Stimulated activated CD4-positive, alpha-beta T cell treated with anti-CD3 and anti-CD28 coated beads, Interleukin-12 subunit alpha, Interleukin-12 subunit beta, amount 100 ng/mL, for 48 hours (primary cell): ENCODE measurements around the gene SPPL2B.

Source experiments
- DNase-seq, 3 donors: peaks; one replicate each; pipeline ENCODE4 v3.0.0-alpha.2; 2020; ENCODE audit warnings: low read depth in 2 of 3, low spot score in 1 of 3

Gene SPPL2B

GRCh38 chr19:2296141-2296540, 32.3 kb upstream of the SPPL2B start:
- DNase-seq: no peak

- DNase-seq: no peak
Observed at GRCh38 chr19:2300533-2300932, 28.0 kb upstream of the SPPL2B start.

GRCh38 chr19:2302319-2303210, 25.9 kb upstream of the SPPL2B start:
- DNase-seq: no peak

GRCh38 chr19:2303211-2303798, 25.2 kb upstream of the SPPL2B start:
- DNase-seq: no peak

- DNase-seq: no peak
Observed at GRCh38 chr19:2305452-2306280, 22.8 kb upstream of the SPPL2B start.

GRCh38 chr19:2306281-2306806, 22.1 kb upstream of the SPPL2B start:
- DNase-seq: no peak

GRCh38 chr19:2306971-2307370, 21.5 kb upstream of the SPPL2B start:
- no peak for DNase-seq

GRCh38 chr19:2307518-2308012, 20.9 kb upstream of the SPPL2B start:
- DNase-seq: no peak

GRCh38 chr19:2308114-2308556, 20.3 kb upstream of the SPPL2B start, which contains the start of gene LINGO3:
Gene LINGO3 (minus strand): TSS chr19:2308154. CDS start chr19:2291776, 16,378 bp downstream.
- no peak for DNase-seq

- DNase-seq: no peak
Observed at GRCh38 chr19:2309734-2310362, 18.6 kb upstream of the SPPL2B start.

GRCh38 chr19:2311093-2311492, 17.4 kb upstream of the SPPL2B start:
- no peak for DNase-seq

- DNase-seq: no peak
Observed at GRCh38 chr19:2312820-2313501, 15.5 kb upstream of the SPPL2B start.

- DNase-seq: no peak
Observed at GRCh38 chr19:2315121-2315817, 13.2 kb upstream of the SPPL2B start.

- DNase-seq: no peak
Observed at GRCh38 chr19:2315818-2316353, 12.6 kb upstream of the SPPL2B start.

GRCh38 chr19:2317300-2317699, 11.2 kb upstream of the SPPL2B start:
- no peak for DNase-seq

GRCh38 chr19:2317756-2318155, 10.7 kb upstream of the SPPL2B start:
- DNase-seq: no peak

- no peak for DNase-seq
Observed at GRCh38 chr19:2318923-2319322, 9.6 kb upstream of the SPPL2B start.

GRCh38 chr19:2319551-2319950, 8.9 kb upstream of the SPPL2B start:
- DNase-seq: no peak

GRCh38 chr19:2320049-2320448, 8.4 kb upstream of the SPPL2B start:
- no peak for DNase-seq
